ENCODE measurements around the gene HSD17B8. TPM values are rescaled to one million over a fixed set of nuclear protein-coding genes. Genes with fewer than 3 reads are reported as not detected.

Gene HSD17B8
- total RNA-seq, 2 donors from 2014 or later: 10.3 to 31.4 TPM

DNA sequence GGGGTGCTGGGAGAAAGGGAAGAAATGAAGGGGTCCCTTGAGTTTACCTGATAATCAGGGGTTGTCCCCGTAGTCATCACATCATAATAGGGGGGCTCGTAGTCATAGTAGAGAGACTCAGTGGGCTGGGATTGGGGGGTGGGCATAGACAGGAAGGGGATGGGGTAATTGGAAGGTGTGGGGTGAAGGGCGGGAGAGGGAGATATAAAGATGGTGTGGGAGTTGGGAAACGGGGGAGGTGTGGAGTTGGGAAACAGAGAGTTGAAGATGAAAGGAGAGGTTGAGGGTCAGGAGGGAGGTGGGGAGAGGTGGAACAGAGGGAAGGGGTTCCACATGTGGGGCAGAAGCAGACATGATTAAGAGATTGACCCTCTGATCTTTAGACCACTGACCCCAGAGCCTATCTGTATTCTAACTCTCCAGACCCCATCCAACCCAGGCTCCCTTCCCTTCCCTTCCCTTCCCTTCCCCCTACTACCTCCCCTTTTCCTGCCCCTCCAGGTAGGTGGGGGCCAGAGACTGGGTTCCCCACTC is 18.7 kb upstream of the HSD17B8 start:
- Histone ChIP-seq H3K4me3 (no peak overlapping the region), H3K4me1 (no peaks in the 10 kb centered on the region), H3K9me3 (no peaks in the 10 kb centered on the region), H3K27ac (no peak overlapping the region), H3K36me3 (no peaks in the 10 kb centered on the region), H3K27me3 (no peaks in the 10 kb centered on the region)
- TF ChIP-seq, protein P1, sequence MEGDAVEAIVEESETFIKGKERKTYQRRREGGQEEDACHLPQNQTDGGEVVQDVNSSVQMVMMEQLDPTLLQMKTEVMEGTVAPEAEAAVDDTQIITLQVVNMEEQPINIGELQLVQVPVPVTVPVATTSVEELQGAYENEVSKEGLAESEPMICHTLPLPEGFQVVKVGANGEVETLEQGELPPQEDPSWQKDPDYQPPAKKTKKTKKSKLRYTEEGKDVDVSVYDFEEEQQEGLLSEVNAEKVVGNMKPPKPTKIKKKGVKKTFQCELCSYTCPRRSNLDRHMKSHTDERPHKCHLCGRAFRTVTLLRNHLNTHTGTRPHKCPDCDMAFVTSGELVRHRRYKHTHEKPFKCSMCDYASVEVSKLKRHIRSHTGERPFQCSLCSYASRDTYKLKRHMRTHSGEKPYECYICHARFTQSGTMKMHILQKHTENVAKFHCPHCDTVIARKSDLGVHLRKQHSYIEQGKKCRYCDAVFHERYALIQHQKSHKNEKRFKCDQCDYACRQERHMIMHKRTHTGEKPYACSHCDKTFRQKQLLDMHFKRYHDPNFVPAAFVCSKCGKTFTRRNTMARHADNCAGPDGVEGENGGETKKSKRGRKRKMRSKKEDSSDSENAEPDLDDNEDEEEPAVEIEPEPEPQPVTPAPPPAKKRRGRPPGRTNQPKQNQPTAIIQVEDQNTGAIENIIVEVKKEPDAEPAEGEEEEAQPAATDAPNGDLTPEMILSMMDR (IDR thresholded peaks at IDR 0.05): no peak
- no peak for DNase-seq (ENCODE audit: low spot score)

GRCh38 chr6:33187809-33188208 is 16.6 kb upstream of the HSD17B8 start:
- no peak for DNase-seq (ENCODE audit: low spot score)
- peaks cover 0 to 18% of the 10 kb centered on the region in 2 donors for H3K4me1 ChIP-seq
- no peaks in the 10 kb centered on the region for H3K9me3 ChIP-seq
- H3K27ac ChIP-seq: no peak overlapping the region
- no peak overlapping the region for H3K4me3 ChIP-seq
- no peaks in the 10 kb centered on the region for H3K36me3 ChIP-seq
- TF ChIP-seq, protein P1 (IDR thresholded peaks at IDR 0.05): no peak
- H3K27me3 ChIP-seq: no peaks in the 10 kb centered on the region

DNA sequence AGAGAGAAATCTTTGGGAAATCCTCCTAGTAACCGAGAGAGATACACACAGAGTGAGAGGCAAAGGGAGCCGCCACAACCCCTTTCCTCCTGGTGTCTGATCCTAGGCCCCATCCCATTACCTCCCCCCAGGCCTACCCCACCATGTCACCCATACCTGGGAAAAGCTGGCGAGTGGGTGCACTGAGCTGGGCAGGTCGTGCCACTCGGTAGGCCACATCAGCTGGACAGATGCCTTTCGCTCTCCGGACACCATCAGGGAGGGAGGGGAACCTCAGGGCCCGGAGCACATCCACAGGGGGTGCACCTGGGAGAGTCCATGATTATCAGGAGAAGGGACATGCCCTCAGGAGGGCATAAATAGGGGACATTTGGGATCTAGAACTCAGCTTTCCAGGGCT is 15.3 kb upstream of the HSD17B8 start:
- no peak overlapping the region for H3K4me3 ChIP-seq
- no peak for DNase-seq (ENCODE audit: low spot score)
- no peaks in the 10 kb centered on the region for H3K36me3 ChIP-seq
- TF ChIP-seq, protein P1 (IDR thresholded peaks at IDR 0.05): no peak
- H3K9me3 ChIP-seq: no peaks in the 10 kb centered on the region
- H3K27ac ChIP-seq: no peak overlapping the region
- peaks cover 0 to 24% of the 10 kb centered on the region in 2 donors for H3K4me1 ChIP-seq
- H3K27me3 ChIP-seq: no peaks in the 10 kb centered on the region

GRCh38 chr6:33189625-33190448 is 14.6 kb upstream of the HSD17B8 start:
- H3K36me3 ChIP-seq: peaks cover 3% of the 10 kb centered on the region
- no peaks in the 10 kb centered on the region for H3K27me3 ChIP-seq
- TF ChIP-seq, protein P1 (IDR thresholded peaks at IDR 0.05): no peak
- peaks cover 0 to 24% of the 10 kb centered on the region in 2 donors for H3K4me1 ChIP-seq
- no peak for DNase-seq (ENCODE audit: low spot score)
- no peaks in the 10 kb centered on the region for H3K9me3 ChIP-seq
- H3K4me3 ChIP-seq: no peak overlapping the region
- no peak overlapping the region for H3K27ac ChIP-seq

- H3K36me3 ChIP-seq: peaks cover 11% of the 10 kb centered on the region
- no peak overlapping the region for H3K27ac ChIP-seq
- H3K4me3 ChIP-seq: no peak overlapping the region
- no peak for DNase-seq (ENCODE audit: low spot score)
- no peaks in the 10 kb centered on the region for H3K27me3 ChIP-seq
- H3K9me3 ChIP-seq: no peaks in the 10 kb centered on the region
- peaks cover 0 to 24% of the 10 kb centered on the region in 2 donors for H3K4me1 ChIP-seq
- TF ChIP-seq, protein P1 (IDR thresholded peaks at IDR 0.05): no peak
These were observed 13.8 kb upstream of the HSD17B8 start for GRCh38 chr6:33190504-33191107.
